HG03558 (cell line): Measurements from ENCODE around the gene ABCC4.
A peak's percentile ranks its signal among the peaks of the same experiment; 100 is the strongest.

ENCODE experiments used
- ATAC-seq: cut with Tn5 transposase; IDR thresholded peaks from one replicate; pipeline ENCODE4 v1.9.1; 2021; ENCODE audit warnings: moderate number of reproducible peaks; ENCODE audit not compliant: unreplicated experiment; ENCODE audit errors: extremely low read depth

ABCC4 gene, protein sequence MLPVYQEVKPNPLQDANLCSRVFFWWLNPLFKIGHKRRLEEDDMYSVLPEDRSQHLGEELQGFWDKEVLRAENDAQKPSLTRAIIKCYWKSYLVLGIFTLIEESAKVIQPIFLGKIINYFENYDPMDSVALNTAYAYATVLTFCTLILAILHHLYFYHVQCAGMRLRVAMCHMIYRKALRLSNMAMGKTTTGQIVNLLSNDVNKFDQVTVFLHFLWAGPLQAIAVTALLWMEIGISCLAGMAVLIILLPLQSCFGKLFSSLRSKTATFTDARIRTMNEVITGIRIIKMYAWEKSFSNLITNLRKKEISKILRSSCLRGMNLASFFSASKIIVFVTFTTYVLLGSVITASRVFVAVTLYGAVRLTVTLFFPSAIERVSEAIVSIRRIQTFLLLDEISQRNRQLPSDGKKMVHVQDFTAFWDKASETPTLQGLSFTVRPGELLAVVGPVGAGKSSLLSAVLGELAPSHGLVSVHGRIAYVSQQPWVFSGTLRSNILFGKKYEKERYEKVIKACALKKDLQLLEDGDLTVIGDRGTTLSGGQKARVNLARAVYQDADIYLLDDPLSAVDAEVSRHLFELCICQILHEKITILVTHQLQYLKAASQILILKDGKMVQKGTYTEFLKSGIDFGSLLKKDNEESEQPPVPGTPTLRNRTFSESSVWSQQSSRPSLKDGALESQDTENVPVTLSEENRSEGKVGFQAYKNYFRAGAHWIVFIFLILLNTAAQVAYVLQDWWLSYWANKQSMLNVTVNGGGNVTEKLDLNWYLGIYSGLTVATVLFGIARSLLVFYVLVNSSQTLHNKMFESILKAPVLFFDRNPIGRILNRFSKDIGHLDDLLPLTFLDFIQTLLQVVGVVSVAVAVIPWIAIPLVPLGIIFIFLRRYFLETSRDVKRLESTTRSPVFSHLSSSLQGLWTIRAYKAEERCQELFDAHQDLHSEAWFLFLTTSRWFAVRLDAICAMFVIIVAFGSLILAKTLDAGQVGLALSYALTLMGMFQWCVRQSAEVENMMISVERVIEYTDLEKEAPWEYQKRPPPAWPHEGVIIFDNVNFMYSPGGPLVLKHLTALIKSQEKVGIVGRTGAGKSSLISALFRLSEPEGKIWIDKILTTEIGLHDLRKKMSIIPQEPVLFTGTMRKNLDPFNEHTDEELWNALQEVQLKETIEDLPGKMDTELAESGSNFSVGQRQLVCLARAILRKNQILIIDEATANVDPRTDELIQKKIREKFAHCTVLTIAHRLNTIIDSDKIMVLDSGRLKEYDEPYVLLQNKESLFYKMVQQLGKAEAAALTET (N-terminal part only)

DNA sequence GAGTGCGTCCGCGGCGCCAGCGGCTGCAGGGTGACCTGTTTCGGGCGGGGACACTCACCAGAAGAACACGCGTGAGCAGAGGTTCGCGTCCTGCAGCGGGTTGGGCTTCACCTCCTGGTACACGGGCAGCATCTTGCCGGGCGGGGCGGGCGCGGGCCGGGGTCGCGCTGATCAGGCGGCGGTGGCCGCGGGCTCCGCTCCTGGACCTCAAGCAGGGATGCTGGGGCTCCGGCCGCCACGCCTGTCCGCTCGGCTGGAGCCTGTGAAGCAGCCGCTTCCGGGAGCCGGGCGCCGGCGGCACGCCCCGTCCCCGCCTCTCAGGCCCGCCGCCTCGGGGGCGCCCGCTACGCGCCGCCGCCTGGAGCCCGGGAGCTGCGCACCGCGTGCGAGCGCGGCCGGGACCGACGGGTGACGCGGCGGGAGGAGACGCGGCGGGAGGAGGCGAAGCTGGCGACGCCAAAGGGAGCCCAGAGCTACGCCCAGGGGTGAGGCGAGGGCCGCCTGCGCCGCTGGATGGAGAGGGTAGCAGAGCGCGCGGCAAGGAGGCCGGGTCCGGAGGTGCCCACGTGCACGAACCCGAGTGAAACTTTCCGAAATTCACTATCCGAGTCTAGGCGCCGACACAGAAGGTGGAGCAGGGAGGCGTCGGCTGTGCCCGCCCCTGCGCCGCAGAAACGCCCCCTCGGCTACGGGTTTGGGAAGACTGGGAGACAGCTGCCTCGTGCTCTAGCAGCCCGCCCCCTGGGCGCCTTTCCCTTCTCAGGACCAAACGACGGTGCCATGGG, at the start of gene ABCC4:
ABCC4 (minus strand) TSS at position 269 of the 785 bp plus-strand sequence; CDS start at position 132, 137 bp downstream.
- peak; percentile 68 for ATAC-seq

DNA sequence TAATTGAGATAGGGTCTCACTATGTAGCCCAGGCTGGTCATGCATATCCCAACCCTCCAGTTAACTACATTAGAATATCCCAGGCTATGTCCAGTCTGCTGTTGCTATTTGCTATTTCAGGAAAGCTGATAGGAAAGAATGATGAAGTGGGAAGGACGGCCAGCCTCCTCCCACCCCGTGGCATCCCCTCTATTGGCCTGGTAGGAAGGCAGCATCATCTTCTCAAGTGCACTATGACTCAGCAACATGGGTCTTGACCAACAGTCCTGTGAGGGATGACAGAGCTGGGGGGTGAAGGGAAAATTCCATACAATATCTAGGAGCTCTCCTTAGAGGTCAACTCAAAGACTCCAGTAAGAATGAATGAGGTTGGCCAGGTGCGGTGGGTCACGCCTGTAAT, 48.0 kb upstream of the ABCC4 start:
- no peak for ATAC-seq

DNA sequence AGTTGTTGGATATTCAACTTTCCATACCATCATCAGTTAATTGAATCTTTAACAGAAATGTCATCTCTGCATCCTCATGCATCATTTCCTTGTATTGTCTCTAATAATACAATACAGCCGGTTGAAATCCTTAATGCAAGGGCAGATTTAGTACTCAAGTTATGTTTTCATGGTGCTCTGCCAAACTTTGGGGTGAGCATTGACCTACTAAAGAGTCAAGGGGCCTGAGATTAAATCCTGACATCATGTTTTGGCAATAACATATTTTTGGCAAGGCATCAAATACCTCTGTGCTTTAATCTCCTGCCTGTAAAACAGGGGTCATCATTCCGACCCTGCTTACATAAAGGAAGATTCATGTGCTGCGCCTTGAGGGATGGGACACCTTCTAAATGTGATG, 42.7 kb upstream of the ABCC4 start:
- no peak for ATAC-seq

DNA sequence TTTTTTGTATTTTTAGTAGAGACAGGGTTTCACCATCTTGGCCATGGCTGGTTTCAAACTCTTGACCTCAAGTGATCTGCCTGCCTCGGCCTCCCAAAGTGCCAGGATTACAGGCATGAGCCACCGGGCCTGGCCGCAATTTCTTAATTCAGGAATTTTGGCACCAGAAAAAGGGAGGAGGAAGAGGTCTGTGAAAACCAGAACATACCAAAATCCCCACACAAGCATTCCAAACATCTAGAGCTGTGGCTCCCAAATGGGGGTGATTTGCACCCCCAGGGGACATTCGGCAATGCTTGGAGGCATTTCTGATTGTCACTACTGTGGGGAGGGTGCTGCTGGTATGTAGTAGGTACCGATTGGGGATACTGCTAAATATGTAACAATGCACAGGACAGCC, 40.2 kb upstream of the ABCC4 start:
- ATAC-seq = no peak

DNA sequence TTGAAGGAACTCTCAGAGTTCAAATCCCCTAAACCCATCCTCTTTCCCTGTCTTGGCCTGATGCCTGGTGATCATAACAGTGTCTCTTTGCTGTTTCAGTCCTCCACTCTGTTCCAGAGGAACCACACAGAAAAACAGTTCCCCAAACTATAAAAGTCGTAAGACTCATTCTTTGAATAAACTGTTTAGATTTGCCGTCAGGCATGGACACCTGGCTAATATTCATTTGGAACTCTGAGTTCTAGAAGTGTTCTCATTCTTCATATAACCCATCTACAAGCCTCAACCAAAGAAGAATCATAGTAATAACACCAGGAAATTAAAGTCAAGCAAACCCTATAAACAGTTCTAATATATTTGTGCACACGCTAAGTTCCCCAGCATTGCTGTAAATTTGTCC, 37.7 kb upstream of the ABCC4 start:
- ATAC-seq = no peak

DNA sequence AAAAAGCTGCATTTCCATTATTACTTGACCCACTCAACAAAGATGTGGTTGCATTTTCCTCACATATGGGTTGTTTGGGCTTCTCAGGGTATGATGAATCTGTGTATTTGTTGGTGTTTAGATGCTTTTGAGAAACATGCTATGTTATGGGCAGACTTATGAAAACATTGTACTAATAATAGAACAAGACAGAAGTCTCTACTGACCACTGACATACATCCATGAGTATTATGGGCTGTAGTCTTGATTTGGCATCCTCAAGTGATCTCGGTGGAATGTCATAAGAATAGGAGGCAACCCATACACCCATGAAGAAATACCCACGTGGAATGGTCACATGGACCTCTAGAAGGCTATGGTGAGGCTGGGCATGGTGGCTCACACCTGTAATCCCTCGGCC, 36.3 kb upstream of the ABCC4 start:
- no peak for ATAC-seq

DNA sequence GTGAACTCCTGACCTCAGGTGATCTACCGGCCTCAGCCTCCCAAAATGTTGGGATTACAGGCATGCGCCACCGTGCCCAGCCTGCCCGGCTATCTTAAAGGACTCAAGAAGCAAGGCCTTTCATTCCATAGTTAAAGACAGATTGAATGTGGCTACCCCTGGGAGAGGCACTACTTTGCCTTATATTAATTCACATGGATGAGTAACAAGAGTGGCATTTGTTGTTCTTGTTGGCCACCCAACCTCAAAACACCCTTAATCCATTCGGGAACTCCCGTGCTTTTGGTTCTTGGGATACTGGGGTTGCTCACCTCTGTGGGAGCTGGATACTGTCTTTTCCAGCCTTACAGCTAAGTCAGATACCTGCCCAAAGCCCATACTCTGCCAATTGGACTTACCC, 34.4 kb upstream of the ABCC4 start:
- no peak for ATAC-seq

DNA sequence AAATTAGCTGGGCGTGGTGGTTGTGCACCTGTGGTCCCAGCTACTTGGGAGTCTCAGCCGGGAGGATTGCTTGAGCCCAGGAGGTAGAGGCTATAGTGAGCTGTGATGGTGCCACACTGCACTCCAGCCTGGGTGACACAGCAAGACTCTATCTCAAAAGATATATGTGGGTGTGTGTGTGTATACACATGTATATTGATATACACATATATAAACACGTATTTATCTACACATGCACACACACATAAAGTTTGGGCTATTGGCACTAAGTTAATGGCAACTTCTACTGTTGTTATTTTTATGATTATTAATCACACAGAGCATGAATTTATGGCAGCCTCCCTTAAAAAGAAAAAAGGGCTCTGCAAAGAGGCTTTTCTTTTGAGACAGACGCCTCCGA, 27.1 kb upstream of the ABCC4 start:
- ATAC-seq = no peak

DNA sequence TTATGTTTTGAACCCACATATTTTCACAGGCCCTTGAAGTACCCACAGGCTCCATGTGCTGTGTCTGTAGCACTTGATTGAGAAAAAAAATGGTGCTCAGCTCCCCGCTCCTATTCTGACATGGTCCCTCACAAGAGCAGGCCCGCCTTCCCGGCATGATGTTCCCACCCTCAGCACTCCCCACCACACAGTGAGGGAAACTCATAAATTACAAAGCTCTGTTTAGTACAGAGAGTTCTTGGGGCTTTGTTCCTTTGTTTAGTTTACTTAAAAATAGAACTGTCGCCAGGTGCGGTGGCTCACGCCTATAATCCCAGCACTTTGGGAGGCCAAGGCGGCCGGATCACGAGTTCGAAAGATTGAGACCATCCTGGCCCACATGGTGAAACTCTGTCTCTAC, 25.9 kb upstream of the ABCC4 start:
- no peak for ATAC-seq

DNA sequence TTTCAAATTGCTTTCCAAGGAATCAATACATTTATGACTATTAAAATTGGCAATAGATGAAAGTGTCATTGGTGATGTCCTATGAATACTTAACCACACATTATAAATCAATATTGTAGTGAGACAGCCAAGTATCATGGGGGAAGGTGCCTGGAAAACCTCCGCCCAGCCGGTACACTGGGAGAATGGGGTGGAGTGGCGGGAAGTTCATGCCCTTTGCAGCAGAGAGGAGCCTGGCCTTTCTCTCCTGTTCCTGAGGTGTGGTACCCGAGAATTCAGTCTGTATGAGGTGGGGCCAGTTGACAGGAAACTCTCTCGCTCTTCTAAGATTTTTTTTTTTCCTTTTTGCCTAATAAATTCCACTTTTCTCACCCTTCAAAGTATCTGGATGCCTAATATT, 25.4 kb upstream of the ABCC4 start:
- ATAC-seq = no peak

DNA sequence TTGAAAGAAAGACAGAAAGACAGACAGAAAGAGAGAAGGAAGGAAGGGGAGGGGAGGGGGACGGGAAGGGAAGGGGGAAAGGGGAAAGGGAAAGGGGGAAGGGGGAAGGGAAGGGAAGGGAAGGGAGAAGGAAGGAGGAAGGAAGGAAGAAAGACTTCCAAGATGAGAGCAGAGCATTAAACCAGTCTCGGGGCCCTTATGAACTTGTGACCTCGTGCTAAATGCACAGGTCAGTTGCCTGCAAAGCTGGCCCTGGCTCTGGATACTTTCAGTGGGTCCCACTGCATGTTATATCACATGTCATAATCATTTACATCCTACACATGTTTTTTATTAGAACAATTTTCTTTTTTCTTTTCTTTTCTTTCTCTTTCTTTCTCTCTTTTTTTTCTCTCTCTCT, 24.2 kb upstream of the ABCC4 start:
- no peak for ATAC-seq

DNA sequence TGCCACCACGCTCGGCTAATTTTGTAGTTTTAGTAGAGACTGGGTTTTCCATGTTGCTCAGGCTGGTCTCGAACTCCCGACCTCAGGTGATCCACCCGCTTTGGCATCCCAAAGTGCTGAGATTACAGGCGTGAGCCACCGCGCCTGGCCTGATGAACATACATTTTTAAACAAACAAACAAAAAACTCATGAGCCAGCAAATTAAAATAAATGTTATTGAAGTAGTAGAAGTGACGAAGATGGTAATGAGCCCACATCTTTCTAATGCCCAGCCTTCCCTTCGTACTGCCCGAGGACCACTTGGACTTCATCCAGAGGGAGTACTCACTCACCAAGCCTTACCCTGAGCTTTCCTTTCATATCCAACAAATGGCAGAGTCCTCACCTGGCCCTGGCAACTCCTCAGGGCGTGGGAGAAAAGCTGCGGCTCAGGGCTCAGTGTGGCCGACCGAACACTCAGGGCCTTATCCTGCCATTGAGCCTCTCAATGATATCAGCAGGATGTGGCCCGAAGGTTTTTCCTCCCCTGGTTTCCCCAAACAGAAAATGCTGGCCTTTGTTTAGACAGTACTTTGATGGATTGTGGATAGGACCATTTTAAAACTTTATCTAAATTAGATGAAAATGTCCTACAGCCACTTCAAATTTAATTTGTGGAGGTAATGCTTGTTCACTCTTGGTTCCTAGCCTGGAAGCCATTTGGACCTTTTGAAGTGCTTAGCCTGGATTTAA, 22.8 kb upstream of the ABCC4 start:
- ATAC-seq = no peak

DNA sequence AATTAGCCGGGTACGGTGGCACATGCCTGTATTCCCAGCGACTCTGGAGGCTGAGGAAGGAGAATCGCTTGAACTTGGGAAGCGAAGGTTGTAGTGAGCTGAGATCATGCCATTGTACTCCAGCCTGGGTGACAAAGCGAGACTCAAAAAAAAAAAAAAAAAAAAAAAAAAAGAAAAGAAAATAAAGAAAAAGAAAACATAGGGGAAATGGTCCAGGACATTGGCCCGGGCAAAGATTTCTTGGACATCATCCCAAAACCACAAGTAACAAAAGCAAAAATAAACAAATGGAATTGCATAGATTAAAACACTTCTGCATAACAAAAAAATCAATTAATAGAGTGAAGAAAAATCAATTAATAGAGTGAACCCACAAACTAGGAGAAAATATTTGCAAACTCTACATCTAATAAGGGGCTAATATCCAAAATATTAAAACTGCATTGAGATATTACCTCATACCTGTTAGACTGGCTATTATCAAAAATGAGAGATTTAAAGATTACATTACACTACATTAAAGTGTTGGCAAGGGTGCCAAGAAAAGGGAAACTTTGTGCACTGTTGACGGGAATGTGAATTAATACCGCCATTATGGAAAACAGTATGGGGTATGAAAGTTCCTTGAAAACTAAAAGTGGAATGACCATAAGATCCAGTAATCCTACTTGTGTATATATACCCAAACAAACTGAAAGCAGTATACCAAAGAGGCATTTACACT, 18.5 kb upstream of the ABCC4 start:
- no peak for ATAC-seq

DNA sequence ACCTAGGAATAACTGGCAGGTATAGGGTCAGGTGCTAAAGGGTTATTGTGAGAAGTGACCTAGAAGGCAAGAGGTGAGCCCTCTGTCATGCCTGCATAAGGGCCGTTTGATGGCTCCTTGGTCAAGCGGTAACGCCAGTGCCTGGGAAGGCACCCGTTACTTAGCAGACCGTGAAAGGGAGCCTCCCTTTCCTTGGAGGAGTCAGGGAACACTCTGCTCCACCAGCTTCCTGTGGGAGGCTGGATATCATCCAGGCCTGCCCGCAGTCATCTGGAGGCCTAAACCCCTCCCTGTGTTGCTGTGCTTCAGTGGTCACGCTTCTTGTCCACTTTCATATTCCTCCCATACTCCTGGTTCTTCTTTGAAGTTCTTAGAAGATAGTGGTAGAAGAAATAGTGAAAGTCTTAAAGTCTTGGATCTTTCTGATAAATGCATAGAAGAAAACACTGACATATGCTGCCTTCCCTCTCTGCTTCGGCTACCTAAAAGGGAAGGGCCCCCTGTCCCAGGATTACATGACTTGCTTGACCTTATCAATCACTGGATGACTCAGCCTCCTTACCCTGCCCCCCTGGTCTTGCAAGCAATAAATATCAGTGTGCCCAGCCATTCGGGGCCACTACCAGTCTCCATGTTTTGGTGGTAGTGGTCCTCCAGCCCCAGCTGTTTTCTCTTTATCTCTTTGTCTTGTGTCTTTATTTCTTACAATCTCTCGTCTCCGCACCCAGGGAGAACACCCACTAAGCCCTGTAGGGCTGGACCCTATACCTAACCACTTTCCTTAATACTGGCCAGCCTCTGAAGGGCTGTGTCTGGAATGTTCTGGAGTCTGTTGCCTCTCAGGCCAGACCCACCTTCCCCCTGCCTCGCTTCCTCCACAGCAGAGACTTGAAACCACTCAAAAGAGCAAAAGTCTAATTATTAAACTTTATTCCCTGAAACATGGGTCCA, 16.1 kb upstream of the ABCC4 start:
- no peak for ATAC-seq

DNA sequence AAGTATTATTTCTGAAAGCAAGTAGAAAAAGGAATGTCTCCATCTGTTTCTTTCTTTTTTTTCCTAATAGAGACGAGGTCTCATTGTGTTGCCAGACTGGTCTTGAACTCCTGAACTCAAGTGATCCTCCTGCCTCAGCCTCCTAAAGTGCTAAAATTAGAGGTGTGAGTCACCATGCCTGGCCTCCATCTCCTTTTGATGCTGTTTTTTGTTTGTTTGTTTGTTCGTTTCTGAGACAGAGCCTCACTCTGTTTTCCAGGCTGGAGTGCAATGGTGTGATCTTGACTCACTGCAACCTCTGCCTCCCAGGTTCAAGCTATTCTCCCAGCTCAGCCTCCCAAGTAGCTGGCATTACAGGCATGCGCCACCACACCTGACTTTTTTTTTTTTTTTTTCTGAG, 14.5 kb upstream of the ABCC4 start:
- ATAC-seq = no peak

DNA sequence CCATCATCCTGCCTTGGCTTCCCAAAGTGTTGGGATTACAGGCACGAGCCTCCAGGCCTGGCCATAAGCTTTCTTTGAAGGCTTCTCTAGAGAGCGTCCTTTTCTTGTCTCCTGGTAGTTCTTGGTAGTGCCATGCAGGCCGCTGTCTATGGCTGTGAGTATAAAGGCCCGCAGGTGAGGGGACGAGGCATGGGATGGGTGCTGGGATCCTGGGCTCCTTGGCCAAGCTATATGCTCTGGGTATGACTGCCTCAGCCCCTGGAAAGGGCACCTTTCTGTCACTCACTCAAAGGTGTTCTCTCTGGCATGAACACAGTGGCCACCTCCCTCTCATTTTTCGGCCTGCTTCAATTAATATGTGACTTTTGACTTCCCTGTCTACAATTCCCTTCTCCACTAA, 6.3 kb upstream of the ABCC4 start:
- ATAC-seq = no peak

DNA sequence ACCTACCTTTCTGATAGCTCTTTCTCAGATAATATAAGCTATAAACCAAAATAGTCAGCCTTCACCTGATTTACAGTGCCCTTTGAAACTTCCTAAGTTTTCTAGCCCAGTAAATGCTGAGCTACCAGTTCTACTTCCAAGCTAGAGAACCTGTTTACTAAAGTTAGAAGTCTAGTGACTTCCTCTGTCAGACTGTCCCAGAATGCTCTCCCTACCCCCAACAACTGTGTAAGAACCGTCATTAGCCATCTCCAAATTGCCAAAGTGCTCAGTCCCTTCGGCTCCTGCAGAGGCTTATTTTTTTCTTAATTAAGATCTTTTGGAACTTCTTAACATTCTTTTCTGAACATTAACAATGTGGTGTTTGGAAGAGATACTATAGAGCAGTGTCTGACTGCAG, 3.2 kb upstream of the ABCC4 start:
- ATAC-seq = no peak
